ENCODE data around the gene KIF5B.
"Not testable (repeated sequence)": the region's sequence is repeated elsewhere in the genome, so short reads cannot be mapped to it uniquely, and the experiment has no call there.

Gene KIF5B

DNA sequence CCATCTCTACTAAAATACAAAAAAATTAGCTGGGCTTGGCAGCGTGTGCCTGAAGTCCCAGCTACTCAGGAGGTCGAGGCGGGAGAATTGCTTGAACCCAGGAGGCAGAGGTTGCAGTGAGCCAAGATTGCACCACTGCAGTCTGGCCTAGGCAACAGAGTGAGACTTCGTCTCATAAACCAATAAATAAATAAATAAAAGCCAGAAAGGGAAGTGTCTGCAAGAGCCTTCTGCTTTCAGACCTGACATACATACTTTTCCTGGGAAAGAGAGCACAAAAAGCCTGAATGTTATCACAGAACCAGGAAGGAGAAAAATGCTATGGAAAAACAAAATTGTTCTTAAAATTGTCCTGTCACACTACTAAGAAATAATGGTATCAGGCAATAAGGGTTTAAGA, 4.1 kb upstream of the KIF5B start:
- DNase-seq (ENCODE audit: low read depth, low spot score), result no peak

DNA sequence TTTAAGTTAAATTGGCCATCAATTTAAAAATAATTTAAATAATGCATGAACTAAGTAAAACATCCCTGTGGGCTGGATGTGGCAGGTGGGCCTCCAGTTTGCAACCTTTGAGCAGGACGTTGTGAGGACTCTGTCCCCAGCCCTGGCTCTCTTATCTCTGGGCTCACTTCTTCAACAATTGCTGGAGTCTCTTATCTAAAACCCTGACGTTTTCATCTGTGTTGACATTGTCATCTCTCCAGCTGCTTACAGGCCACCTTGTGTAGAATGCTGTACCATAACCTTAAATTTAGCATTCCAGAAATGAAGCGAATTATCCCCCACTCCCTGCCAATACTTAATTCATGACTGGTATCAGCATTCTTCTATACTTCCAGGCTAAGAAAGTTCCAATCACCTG, 3.2 kb upstream of the KIF5B start:
- DNase-seq (ENCODE audit: low read depth, low spot score), result no peak

DNA sequence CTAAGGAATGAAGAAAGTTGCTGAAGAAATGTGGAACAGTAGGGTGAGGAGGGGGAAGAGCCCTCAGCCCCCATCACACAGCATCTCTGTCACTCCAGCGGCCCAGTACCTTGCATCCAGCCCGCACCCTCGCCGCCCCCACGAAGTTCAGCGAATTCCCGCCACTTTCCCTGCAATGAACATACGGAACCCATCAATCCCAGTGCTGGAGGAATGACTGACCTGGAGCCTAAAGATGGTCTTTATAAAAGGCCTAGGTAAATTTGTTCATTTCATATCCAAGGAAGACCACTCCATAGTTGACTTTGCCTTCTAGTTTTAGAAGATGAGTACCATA, 779 bp upstream of the KIF5B start:
- DNase-seq (ENCODE audit: low read depth, low spot score), result no peak

GRCh38 chr10:32055478-32056135, 618 bp downstream of the KIF5B start:
- no peak for DNase-seq (ENCODE audit: low read depth, low spot score)

DNA sequence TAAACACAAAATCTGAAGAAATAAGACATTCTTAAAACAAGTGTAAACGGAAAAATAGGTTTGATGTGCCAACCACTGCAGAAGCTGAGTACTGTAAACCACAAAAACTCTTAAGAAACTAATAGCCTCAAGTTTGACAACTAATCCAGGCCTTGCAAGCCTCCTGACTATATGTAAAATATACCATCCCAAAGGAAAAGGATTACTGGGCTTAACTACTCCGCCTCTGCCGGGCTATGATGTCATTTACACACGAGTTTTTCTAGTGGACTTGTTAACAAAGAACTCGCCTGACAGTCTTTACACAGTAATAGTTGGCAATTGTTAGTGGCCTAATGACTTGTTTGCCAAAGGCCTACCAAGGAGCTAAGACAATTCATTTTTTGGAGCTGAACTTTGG, 2.1 kb downstream of the KIF5B start:
- no peak for DNase-seq (ENCODE audit: low read depth, low spot score)

DNA sequence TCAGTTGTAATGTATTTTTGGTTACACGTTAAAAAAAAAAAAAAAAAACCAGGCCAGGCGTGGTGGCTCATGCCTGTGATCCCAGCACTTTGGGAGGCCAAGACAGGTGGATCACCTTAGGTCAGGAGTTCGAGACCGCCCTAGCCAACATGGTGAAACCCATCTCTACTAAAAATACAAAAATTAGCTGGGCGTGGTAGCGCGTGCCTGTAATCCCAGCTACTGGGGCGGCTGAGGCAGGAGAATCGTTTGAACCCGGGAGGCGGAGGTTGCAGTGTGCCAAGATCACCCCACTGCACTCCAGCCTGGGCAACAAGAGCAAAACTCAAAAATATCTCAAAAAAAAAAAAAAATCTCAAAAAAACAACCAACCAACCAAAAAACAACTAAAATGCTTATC, 2.8 kb downstream of the KIF5B start:
- DNase-seq (ENCODE audit: low read depth, low spot score), result not testable (repeated sequence)

DNA sequence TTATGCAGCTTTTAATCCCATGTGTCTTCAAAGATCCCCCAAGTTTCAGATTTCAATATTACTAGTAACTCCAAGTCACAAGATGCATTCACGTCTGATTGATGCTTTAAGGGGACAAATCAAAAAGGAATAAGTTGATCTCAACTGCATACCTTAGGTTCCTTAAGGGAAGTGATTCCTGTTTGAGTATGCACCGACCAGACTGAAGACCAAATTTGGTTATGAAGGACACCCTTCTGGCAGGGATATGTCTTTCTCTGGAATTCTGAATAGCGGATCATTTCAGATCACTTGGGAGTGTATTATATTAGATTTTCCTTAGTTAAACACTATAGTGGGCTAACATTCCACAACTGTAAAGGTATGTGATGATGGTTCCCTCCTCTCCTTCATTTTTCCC, 4.3 kb downstream of the KIF5B start:
- no peak for DNase-seq (ENCODE audit: low read depth, low spot score)

GRCh38 chr10:32050177-32050576, 6.0 kb downstream of the KIF5B start:
- no peak for DNase-seq (ENCODE audit: low read depth, low spot score)

DNA sequence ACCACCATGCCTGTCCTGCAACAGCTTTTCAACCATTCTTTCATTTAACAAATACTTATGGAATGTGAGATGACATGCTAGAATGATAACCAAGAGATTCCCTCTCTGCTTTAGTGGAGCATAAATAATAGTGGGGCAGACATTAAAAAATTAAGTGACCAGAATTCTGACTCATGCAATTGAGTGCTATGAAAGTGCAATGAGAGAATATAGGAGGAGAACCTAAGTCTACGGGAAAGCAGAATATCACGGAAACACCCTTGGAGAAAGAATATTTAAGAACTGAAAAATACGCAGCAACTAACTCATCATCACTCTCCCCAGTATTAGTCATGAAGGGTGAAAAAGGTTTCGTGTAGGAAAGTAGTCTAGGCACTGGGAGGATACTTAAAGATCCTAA, 7.1 kb downstream of the KIF5B start:
- no peak for DNase-seq (ENCODE audit: low read depth, low spot score)

DNA sequence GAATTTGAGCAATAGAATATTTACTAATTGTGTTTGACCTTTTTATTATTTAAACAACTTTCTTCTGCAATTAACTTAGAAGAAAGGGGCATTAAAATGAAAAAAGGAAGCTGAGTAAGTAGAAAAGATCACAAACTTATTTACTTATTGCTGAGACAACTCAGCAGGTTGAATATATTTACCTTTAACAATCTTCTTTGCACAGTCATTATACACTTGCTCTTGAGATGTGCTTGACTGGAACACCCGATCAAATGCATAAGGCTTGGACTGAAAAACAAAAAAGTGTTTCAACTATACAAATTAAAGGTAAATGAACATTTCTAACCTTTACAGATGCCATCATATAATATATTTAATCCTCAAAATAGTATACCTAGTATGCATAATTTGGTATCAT, 7.9 kb downstream of the KIF5B start:
- DNase-seq (ENCODE audit: low read depth, low spot score), result no peak

GRCh38 chr10:32047881-32048280, 8.3 kb downstream of the KIF5B start:
- no peak for DNase-seq (ENCODE audit: low read depth, low spot score)

DNA sequence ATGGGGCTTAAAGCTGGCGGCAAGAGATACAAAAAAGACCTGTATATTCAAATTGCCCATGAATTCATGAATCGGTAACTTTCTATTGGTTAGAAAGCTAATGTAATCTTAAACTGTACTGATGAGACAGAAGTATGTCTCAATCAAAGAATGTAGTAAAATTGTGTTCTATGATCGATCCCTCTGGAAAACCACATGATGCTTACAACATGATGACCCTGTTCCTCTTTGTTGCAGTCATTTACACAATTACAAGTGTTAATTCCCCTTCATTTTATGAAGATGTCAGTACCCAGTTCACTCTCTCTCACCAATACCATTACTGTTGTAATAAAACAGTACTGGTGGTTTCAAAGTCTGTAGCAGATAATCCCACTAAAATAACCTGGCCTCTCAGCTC, 10.1 kb downstream of the KIF5B start:
- DNase-seq (ENCODE audit: low read depth, low spot score), result no peak

- not testable (repeated sequence) for DNase-seq (ENCODE audit: low read depth, low spot score)
Observed at GRCh38 chr10:32042730-32043129, 13.5 kb downstream of the KIF5B start.

GRCh38 chr10:32041290-32042028, 14.8 kb downstream of the KIF5B start:
- no peak for DNase-seq (ENCODE audit: low read depth, low spot score)

DNA sequence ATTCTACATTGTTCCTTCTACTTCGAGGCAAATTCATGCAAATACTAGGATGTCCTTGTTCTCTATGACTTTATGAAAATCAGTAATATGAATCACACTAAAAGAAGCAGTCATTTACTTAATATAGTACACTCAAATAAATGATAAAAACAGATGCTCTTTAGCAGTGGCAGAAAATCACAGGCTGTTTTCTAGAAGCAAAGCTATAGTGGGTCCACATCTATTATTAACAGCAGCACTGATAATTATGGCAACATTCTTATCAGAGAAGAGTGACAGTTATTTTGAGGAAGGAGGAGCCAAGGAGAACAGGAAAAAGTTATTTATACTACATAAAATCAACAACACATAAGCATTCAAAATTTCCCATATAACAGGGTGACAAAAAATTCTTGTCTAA, 16.5 kb downstream of the KIF5B start:
- no peak for DNase-seq (ENCODE audit: low read depth, low spot score)

DNA sequence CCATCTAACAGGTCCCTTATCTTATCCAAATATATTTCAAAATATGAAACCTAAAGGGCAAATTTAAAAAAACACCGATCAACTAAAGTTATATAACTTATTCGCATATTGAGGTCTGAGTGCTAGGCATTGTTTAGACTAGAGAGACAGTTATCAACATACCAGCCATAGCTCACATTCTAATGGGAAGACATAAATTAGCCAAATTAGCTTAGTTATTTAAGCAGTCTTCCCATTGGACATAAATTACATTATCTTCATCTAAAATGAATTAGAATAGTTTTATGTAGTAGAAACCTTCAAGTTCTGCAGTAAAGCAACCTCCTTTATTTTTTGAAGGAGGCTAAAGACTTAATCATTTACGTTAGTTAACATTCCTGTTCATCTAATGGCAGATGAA, 17.4 kb downstream of the KIF5B start:
- DNase-seq (ENCODE audit: low read depth, low spot score), result no peak

DNA sequence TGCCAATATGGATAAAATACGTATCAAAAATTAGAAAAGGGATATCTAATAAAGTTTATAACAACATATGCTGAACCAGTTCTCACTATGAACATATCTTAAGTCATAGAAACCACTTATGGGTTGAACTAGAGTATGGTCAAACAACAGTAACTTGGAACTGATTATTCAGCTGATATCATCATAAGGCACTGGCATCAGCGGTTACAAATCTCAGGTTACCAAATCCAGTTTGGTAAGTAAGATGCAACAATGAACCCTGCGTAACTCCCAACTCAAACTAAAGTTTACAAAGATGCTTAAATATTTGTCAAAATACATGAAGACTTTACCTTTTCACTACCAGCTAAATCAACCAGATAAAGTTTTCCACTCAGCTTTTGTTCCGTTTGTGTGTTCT, 19.3 kb downstream of the KIF5B start:
- DNase-seq (ENCODE audit: low read depth, low spot score), result no peak

DNA sequence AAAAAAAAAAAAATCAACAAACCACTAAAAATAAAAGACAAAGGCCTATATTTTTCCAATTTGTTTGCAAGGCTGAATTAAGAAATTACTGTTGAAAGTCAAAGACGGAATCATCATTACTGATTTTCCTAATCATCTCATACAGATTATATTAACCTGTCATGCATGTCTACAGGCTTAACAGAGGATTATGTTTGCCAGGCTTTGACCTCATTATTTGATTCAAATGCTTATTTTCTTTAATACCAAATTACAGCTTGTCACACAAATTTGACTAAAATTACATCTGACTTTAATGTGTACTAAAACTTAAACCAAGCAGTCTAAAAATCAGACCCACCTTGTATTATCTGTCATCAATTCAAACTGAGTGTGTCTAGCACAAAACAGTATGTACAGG, 21.2 kb downstream of the KIF5B start:
- no peak for DNase-seq (ENCODE audit: low read depth, low spot score)

- no peak for DNase-seq (ENCODE audit: low read depth, low spot score)
Observed at GRCh38 chr10:32033171-32033570, 23.1 kb downstream of the KIF5B start.

DNA sequence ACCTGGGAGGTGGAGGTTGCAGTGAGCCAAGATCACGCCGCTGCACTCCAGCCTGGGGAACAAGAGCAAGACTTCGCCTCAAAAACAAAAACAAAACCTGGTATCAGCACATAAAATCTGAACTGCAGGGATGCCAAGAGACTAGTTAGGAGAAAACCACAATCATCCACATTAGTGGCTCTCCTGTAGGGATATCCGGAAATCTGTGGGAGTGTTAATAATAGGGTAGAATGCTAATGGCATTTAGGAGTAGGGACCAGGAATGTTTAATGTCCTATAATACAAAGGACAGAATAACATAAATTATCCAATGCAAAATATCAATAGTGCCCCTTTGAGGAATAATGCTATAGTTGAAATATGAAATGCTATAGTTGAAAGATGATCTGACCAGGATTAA, 24.3 kb downstream of the KIF5B start:
- no peak for DNase-seq (ENCODE audit: low read depth, low spot score)

- DNase-seq (ENCODE audit: low read depth, low spot score), result no peak
Observed at GRCh38 chr10:32031424-32031823, 24.8 kb downstream of the KIF5B start.

DNA sequence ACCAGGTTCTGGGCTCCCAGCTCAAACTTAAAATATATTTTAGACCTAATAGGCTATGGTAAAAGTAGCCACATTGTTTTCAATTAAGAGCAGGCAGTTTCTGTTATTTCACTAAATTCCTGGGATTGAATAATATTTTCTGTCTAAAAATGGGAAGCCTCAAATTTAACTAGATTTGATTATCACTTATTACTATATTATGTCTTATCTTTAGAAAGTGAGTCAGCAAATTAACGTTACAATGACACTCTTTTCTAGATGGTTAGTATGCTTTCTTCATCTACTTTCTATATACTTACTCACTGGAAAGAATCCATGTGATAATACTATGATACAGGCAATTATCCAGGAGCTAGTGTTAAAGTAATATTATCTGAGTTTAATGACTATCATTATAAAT, 27.5 kb downstream of the KIF5B start:
- DNase-seq (ENCODE audit: low read depth, low spot score), result no peak

GRCh38 chr10:32023264-32023663, 33.0 kb downstream of the KIF5B start:
- DNase-seq (ENCODE audit: low read depth, low spot score), result no peak

GRCh38 chr10:32017044-32017443, 39.2 kb downstream of the KIF5B start:
- DNase-seq (ENCODE audit: low read depth, low spot score), result no peak

Measured in brain pericyte (primary cell).